Stimulated activated CD8-positive, alpha-beta memory T cell treated with anti-CD3 and anti-CD28 coated beads, Interleukin-7, amount 100 ng/mL, for 4 hours (primary cell): ENCODE measurements around the gene TWIST2.

Source experiments
- DNase-seq, 2 donors: peaks; one replicate each; pipeline ENCODE4 v3.0.0-alpha.2; 2020; ENCODE audit warnings: low read depth in 2 of 2

Gene TWIST2

DNA sequence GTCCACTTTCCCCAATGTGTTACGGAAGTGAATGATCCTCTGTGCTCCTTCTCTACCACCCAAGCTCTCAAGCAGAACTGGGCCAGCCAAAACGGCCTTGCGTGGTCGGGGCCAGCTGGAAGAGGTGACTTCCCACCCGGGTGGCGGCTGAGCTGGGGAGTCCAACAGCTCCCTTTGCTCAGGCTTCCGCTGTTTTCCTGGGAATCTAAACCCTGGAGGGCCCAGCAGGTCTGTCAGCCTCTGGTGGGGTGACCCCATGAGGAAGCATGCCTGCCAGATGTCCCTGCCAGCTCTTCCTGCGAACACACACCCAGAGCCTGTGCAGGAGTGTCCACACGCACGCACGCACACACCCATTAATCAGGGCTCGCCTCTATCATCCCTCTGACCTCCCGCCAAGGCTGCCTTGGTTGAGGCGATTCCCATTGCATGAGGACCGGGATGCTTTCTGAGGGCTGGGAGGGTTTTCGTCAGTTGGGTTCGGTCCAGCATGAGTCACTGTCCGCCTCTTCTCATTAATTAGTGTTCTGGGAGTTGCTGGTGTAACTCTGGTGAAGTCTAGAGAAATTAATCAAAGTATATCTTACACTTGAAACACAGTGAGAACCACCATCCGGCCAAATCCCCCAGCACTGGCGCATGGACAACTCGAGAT, 90.6 kb downstream of the TWIST2 start:
- no peak for DNase-seq

DNA sequence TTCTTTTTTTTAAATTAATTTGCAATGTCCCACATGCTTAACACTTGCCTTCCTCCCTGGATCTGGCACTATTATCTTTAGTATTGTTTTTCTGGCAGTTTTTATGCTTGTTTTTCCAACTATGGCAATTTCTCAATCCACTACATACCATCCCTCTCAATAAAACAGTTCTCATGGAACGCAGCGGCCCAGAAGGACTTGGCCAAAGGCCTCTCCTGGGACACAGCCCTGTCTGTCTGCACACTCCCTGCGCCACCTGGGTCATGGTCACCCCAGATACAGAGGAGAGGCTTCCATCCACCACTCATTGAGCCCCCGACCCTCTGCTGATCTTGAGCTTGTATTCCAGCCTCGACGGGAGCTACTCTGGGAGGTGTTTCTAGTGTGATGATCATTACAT, 91.2 kb downstream of the TWIST2 start:
- DNase-seq: no peak

DNA sequence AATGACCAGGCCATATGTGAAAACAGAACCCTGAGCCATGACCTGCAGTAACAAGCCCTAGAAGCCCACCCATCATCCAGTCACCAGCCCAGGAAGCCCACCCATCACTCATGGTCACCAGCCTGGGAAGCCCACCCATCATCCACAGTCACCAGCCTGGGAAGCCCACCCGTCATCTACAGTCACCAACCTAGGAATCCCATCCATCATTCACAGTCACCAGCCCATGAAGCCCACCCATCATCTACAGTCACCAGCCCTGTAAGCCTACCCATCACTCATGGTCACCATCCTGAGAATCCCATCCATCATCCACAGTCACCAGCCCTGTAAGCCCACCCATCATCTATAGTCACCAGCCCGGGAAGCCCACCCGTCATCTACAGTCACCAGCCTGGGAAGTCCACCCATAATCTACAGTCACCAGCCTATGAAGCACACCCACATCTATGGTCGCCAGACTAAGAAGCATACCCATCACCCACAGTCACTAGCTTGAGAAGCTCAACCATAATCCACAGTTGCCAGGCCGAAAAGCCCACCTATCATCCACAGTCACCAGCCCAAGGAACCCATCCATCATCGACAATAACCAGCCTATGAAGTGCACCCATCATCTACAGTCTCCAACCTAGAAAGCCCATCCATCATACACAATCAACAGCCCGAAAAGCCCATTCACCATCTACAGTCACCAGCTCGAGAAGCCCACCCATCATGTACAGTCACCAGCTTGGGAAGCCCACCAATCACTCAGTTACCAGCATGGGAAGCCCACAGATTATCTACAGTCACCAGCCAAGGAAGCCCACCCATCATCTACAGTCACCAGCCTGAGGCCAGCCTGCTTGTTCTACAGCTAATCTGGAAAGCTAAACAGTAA, 91.9 kb downstream of the TWIST2 start:
- no peak for DNase-seq

DNA sequence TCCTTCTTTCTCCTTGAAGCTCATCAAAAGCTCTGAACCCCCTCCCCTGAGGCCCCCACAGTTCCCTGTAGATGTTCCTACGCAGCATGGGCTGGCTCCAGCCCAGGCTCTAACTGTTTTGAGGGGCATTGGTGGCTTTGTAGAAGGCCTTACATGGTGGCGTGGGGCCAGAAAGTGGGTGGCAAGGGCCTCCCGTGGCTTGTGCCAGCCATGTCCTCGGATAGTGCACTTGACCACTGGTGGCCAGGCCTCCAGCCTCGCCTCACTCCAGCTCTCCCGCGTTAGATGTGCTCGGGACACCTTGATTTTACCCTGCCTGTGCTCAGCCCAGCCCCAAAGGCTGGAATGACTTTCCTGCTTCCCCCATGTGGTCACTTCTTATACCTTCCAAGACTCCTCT, 92.9 kb downstream of the TWIST2 start:
- no peak for DNase-seq

DNA sequence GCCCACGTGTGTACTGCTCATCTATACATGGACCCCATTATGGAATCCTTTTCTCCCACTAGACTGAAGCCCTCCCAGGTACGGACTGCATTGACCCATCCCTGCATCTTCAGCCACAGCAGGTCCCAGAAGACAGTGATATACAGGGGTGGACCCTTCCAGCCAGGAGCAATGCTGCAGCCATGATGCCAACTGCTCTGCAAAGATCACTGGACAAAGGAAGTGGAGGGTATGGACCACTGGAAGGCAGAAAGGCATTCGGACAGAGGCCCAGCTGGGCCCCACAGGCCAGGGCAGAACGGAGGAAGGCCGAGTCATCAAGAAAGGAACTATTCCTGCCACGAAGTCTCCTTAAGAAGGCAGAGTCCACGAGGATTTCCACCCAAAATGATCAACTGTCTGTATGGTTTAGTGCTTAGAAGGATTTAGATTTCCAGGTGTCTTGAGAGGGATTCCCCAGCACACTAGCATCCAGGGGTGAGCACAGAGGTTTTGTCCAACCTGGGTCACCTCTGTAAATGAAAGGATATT, 93.4 kb downstream of the TWIST2 start:
- no peak for DNase-seq

DNA sequence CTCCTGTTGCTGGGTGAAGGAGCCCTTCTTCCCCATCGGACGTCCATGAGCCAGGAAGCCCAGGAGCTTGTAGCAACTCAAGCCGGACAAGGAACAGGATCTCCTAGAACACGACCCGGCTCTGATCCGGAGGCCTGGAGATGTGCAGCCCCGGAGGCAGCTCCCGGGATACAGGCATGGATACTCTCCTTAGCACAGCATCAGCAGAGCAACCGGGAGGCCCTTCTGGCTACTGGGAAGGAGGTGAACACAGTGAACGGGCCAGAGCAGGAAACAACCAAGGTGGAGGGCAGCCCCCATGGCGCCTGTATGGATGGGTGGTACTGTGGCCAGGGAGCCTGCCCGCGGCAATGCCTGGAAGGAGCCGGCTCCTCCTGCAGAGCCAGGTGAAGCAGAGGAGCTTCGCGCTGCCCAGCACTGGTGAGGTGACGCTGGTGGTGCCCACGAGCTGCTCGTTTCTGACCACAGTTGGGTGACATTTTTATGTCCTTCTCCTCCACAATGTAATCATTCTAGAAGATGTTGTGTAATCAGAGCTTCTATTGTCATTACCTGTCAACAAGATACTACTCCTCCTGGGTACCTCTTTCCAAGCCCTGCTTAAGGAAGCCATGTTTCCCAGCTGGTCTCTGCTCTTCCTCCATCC, 94.3 kb downstream of the TWIST2 start:
- no peak for DNase-seq

DNA sequence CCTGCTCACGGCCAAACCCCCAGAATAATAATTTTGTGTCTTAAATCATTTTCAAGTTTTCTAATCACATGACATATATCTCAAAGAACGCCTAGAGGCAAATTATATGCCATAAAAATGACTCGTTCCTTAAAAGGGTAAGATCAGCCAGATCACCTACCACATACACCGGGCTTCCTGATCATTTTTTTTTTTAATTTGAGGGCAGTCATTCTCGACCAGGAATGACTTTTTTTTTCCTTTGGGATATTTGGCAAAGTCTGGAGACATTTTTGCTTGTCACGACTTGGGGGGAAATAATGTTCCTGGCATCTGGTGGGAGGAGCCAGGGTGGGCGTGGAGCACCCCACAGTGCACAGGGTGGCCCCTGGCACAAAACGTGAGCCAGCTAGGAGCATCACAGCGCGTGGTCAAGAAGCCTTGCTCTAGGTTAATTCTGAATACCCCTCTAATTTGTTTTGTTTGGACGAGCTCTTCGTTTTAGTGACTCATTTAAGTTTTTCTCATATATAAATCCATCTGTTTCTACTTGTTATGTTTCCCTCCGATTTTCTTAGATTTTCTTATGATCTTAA, 94.9 kb downstream of the TWIST2 start:
- DNase-seq: no peak

DNA sequence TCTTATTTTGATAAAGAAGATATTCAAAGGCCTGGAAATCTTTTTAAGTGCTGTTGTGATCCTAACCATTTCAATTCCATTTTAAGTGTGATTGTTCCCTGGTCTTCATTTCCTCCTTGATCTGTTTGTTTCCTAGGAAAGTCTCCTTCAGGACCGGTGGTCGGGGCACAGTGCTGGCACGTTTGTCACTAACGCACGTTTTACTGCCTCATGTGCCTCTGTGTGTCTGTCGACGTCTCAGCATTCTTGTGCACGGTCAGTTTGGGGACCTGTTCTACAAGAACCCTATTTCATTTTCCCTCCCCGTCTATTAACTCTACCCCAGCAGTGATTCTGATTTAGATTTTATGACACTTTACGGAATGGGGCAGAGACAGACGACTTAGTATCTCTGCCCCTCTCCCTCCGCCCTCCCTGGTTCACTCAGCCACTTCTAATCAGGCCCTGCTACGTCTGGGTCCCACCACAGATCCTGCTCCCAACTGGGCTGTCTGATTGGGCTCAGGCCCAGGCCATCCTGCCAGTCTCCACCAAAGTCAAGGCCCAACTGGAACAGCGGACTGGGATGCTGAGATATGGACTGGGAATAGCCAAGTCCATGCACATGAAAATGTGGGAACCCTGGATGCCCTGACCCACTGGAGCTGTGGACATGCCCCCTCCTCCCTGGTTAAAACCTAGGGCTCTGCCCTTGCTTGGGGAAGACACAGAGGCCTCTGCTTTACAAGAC, 95.6 kb downstream of the TWIST2 start:
- no peak for DNase-seq

DNA sequence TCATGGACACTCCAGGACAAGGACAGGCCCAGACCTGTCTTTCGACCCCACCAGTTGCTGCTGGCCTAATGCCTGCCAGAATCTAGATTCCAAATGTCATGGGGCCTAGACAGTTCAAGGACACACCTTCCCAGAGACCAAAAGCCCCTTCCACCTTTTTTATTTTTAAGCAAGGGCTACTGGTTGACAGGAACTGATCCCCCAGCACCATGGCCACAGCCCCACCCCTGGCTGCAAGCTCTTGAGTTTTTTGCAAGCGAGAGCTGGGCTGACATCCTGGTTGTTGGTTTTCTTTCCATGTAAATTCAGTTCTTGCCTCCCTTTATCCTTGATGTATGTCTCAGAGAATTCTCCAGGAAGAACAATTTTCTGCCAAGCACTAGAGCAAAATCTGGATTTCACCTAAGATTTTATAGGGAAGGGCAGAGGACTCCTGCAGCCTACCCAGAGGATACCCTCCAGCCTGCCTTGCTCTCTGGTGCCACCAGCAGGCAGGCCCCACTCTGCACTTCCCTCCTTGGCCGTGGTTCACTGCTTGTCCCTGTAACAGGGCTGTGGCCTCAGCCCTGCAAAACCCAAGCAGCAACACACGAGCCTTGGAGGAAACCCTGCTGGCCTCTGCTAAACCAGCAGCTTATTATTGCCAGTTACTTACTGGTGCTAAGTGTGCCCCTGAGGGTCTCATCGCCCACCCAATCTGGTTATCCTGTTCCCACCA, 97.7 kb downstream of the TWIST2 start:
- DNase-seq: no peak

DNA sequence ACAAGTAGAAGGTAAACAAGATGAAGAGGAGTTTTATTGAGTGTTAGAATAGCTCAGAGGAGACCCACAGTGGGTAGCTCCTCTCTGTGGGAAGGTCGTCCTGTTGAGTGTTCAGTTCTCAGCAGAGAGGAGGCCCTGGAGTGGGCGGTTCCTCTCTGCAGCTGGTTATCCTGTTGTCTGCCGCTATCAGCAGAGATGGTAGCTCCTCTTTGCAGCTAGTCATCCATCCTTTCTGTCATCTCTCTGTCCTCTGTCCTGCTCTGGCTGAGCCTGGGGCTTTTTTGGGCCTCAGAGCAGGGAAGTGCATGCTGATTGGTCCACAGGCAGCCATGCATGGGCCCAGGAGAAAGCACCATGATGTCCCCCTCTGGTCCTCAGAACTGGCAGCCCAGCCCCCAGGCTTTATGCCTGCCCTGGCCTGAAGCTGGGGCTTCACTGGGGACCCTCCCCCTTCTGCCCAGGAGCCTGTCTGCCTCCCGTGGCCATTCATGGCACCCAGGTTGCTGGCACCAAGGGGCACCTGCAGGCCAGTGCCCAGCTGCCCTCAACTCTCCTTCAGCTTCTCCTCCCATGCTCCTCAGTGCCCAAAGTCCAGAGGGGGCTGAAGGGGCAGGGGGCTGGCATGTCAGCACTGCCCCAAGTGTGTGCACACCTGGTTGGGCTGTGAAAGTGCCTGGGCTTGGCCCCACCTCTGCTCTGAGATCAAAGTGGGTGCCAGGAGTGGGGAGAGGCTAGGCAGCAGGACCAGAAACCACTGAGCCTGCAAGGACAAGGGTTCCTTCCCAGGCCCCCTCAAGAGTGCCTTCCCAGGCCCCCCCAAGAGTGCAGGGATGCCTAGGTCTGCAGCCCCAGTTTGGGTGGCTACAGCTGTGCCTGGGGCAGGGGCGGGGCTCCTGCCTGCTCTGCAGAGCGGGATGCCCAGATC, 98.7 kb downstream of the TWIST2 start:
- no peak for DNase-seq

DNA sequence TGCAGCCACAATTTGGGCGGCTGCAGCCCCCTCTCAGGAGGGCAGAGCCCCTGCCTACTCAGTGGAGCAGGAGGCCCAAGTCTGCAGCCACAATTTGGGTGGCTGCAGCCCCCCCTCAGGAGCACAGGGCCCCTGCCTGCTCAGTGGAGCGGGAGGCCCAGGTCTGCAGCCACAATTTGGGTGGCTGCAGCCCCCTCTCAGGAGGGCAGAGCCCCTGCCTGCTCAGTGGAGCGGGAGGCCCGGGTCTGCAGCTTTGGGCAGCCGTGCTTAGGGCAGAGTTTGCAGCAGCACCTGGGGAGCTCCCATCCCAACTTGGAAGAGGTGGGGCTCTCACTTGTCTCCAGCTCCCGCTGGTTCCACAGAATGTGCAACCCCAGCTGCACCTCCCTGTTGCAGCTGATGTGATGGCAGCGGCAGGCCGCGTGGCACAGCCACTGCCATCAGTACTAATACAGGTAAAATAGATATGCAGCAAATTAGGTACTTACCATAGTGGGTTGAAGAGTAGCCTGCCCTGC, 99.4 kb downstream of the TWIST2 start:
- DNase-seq: no peak

DNA sequence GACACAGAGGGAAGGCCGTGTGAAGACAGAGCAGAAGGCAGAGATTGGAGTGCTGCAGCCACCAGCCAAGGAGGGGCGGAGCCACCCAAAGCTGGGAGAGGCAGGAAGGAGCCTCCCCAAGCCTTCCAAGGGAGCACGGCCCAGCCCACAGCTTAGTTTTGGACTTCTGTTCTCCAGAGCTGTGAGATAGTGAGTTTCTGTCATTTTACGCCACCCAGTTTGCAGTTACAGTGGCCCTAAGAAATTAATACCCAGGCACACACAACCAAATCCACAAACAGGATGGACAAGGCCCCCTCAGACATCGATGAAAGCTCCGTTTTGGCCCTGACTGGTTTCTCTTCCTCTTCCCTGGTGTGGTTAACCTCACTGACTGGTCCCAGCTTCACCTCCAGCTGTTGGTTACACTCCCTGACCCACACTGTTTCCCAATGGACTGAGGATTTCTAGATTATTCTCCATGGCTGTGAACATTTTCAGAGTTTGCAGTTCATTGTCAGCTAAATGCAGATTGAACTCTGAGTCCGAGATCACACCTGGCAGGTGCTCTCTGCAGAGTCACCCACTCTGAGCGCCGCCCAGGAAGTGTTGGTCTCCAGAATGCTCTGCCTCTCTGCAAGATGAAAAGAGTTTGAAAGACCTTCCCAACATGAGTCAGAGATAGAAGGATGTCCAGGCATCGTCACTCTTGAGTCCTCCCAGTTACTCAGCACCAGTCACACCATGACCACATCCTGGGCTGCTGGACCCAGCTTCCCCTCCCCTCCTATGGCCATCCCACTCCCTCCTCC, 100.2 kb downstream of the TWIST2 start:
- DNase-seq: no peak

DNA sequence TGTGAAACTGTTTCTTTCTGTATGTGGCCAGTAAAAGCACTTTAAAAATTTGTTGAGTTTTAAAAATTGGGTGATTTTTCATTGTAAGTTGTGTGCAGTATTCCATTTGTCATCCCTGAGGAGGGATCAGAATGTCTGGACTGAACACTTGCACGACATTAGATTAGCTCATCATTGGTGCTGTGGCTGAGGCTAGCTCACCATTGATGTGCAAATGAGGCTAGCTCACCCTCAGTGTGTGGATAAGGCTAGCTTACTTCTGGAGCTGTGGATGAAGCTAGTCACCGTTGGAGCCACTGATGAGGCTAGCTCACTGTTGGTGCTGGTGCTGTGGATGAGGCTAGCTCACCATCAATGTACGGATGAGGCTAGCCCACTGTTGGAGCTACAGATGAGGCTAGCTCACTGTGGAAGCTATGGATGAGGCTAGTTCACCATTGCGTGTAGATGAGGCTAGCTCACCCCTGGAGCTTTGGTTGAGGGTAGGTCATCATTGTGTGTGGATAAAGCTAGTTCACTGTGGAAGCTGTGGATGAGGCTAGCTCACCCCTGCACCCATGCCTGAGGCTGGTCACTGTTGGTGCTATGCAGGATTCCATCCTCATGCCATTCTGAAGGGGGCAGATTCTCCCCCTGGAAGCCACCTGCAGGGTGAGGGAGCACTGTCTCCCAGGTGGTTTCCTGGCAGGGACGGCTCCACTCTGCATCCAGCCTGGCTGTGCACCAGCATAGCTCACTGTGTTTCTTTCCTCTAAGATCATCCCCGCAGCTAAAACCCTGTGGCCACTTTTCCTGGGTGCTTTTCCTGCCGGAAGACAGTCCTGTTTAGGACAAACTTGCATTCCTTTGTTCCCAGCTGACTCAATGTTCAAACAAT, 101.1 kb downstream of the TWIST2 start:
- no peak for DNase-seq

DNA sequence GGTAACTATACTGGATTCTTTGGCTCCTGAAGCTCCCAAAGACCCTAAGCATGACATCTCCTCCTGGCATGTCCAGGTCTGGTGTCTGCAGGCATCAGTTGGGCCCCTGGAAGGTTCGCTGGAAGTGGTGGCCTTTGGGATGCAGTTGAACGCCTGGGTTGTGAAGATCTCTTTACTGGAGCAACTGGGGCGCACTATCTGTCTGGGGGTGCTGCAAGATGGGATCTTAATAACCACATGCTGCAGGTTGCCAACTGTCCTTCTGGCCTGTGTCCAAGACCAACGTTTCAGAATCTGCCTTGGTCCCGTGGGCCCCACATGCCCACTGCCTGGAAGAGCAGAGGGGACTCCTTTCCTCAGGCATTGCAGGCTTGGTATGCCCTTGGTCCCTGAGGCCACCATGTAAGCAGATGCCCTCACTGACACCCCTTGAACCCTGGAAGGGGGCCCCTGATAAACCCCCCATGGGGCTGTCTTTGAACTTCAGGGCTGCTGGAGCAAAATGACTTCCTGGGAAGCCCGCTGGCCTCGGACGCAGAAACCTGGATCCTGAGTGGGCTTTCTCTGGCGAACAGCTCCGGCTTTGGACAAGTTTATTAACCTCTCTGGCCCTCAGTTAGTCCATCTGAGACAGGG, 101.9 kb downstream of the TWIST2 start:
- DNase-seq: no peak

DNA sequence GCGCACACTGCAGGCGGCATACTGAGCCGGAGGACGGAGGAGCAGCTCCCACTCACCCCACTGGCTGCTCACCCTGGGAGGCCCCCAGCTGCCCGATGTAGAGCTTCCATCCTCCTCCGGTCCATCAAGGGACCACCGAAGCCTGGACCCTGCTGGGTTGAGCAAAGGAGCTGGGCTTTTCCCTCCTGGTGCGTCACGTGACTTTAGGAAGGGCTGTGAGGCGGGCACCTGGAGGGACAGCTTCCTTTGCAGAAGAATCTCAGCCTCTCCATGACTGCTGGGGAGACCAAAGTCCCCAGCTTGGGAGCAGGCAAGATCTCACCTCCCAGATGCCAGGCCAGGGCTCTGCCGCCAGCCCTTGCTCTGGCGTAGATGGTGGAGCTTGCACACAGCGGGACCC, 102.7 kb downstream of the TWIST2 start:
- no peak for DNase-seq

DNA sequence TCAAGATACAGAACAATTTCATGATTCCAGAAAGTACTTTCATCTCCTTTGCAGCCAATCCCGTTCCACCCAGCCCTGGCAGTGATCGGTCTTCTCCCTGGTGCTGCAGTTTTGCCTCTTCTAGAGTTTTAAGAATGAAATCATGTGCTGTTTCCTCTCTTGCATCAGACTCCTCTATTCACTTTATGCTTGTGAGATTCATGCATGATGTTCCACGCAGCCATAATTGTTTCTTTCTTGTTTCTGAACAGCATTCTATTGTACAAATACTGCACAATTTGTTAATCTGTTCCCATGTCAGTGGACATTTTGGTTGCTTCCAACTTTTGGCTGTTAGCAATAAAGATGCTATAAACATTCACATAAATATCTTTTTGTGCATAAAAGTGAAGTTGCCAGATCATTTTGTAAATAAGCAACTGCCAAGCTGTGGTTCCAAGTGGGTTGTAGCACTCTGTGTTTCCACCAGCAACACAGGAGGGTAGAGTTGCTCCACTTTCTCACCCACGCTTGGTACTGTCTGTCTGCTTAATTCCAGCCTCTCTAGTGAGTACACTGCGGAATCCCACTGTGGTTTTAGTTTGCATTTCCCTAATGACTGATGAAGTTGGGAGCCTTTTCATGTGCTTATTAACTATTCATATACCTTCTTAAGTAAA, 104.5 kb downstream of the TWIST2 start:
- no peak for DNase-seq
